GM19395 (cell line): ENCODE results near the gene C19orf38.
"Not testable (repeated sequence)": the region's sequence is repeated elsewhere in the genome, so short reads cannot be mapped to it uniquely, and the experiment has no call there.

Experiments used
- ATAC-seq: cut with Tn5 transposase; IDR thresholded peaks from one replicate; pipeline ENCODE4 v1.9.1; 2021; ENCODE audit warnings: mild to moderate bottlenecking, moderate library complexity; ENCODE audit not compliant: unreplicated experiment

The C19orf38 gene

GRCh38 chr19:10846500-10847202 is 1.6 kb upstream of the C19orf38 start:
- no peak for ATAC-seq

GRCh38 chr19:10850631-10851030 is 2.4 kb downstream of the C19orf38 start:
- ATAC-seq, result no peak

GRCh38 chr19:10852098-10852800 is 4.0 kb downstream of the C19orf38 start:
- no peak for ATAC-seq

- ATAC-seq, result no peak
Observed at GRCh38 chr19:10852941-10853340, 4.7 kb downstream of the C19orf38 start.

- ATAC-seq, result no peak
Observed at GRCh38 chr19:10854350-10855089, 6.3 kb downstream of the C19orf38 start.

- no peak for ATAC-seq
Observed at GRCh38 chr19:10855879-10856522, 7.8 kb downstream of the C19orf38 start.

- ATAC-seq, result not testable (repeated sequence)
Observed at GRCh38 chr19:10856899-10857298, 8.7 kb downstream of the C19orf38 start.

- no peak for ATAC-seq
Observed at GRCh38 chr19:10858204-10858828, 10.1 kb downstream of the C19orf38 start.

GRCh38 chr19:10861103-10861651 is 13.0 kb downstream of the C19orf38 start:
- ATAC-seq, result no peak

- ATAC-seq, result no peak
Observed at GRCh38 chr19:10862561-10863106, 14.4 kb downstream of the C19orf38 start.

- ATAC-seq, result no peak
Observed at GRCh38 chr19:10863107-10863717, 15.0 kb downstream of the C19orf38 start.

GRCh38 chr19:10864538-10864899 is 16.3 kb downstream of the C19orf38 start:
- no peak for ATAC-seq

GRCh38 chr19:10866495-10866894 is 18.3 kb downstream of the C19orf38 start:
- ATAC-seq, result no peak

GRCh38 chr19:10868872-10869547 is 20.8 kb downstream of the C19orf38 start:
- no peak for ATAC-seq

GRCh38 chr19:10869872-10870311 is 21.7 kb downstream of the C19orf38 start:
- ATAC-seq, result not testable (repeated sequence)

GRCh38 chr19:10870501-10870954 is 22.3 kb downstream of the C19orf38 start:
- ATAC-seq, result peak; percentile 6

- ATAC-seq, result peak; percentile 70
Observed at GRCh38 chr19:10870955-10871603, 22.9 kb downstream of the C19orf38 start, which contains the start of gene CARM1. Gene CARM1, plus strand, starts transcription at chr19:10871553. Its CDS starts 150 bp downstream, at chr19:10871703.
